Rectal smooth muscle tissue (tissue), 1 donor: ENCODE data around the gene RTF2.
"Not testable (repeated sequence)": the region's sequence is repeated elsewhere in the genome, so short reads cannot be mapped to it uniquely, and the experiment has no call there.

Experiments
- H3K27ac ChIP-seq: one replicate; pipeline ENCODE4 v1.7.0; 2013; ENCODE audit warnings: low read depth, low read length, inconsistent platforms
- H3K27me3 ChIP-seq: one replicate; pipeline ENCODE4 v1.7.0; 2013; ENCODE audit warnings: low read length; ENCODE audit not compliant: control insufficient read depth, insufficient read depth
- H3K36me3 ChIP-seq: one replicate; pipeline ENCODE4 v1.7.0; 2013; ENCODE audit warnings: low read length; ENCODE audit not compliant: control insufficient read depth, insufficient read depth
- H3K4me1 ChIP-seq: one replicate; pipeline ENCODE4 v1.7.0; 2013; ENCODE audit warnings: low read length; ENCODE audit not compliant: control insufficient read depth, insufficient read depth
- H3K4me3 ChIP-seq: one replicate; pipeline ENCODE4 v1.7.0; 2013; ENCODE audit warnings: low read length
- H3K9ac ChIP-seq: one replicate; pipeline ENCODE4 v1.7.0; 2013; ENCODE audit warnings: low read length

Gene RTF2

GRCh38 chr20:56532946-56533345 is 64.5 kb downstream of the RTF2 start, which contains the start of gene FAM209B:
Gene FAM209B (plus strand): TSS chr20:56533246. CDS start chr20:56533342, 96 bp downstream.
- not testable (repeated sequence) for H3K27me3 ChIP-seq, H3K4me3 ChIP-seq, H3K9ac ChIP-seq, H3K27ac ChIP-seq, H3K4me1 ChIP-seq, H3K36me3 ChIP-seq

DNA sequence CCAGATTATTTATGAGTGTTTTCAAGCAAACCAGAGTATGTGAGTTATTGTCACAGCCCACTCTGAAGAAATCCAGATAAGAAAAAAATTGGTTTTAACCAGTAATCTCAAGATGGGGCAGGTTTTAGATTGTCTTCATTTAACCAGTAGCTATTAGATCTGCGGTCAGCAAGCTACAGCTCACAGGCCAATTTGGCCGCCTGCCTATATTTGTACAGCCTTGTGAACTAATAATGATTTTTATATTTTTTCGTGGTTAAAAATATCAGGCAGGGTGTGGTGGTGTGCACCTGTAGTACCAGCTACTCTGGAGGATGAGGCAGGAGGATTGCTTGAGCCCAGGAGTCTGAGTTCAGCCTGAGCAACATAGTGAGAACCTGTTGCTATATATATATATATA is 69.6 kb downstream of the RTF2 start:
- no peaks in the 10 kb centered on the region for H3K36me3 ChIP-seq
- no peak overlapping the region for H3K4me3 ChIP-seq
- H3K27ac ChIP-seq: no peak overlapping the region
- no peaks in the 10 kb centered on the region for H3K4me1 ChIP-seq
- H3K27me3 ChIP-seq: no peaks in the 10 kb centered on the region
- no peak overlapping the region for H3K9ac ChIP-seq

DNA sequence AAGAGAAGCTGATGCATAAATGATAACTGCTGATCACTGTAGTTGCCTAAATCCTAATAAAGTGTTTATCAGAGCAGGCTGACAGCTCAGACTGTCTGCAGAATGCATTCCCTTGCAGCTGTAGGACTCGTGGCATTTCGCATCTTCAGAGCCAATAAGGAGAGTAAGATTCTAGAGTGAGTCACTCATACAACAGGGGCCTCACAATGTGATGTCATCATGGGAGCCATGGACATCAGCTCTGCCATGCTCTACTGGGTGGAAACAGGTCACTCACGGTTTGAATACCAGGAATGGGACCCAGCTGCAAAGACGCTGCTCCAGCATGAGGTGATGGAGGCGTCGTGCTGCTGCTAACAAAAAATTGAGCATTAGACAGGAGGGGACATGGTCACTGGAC is 72.0 kb downstream of the RTF2 start:
- H3K36me3 ChIP-seq: no peaks in the 10 kb centered on the region
- H3K4me3 ChIP-seq: no peak overlapping the region
- H3K27me3 ChIP-seq: no peaks in the 10 kb centered on the region
- H3K4me1 ChIP-seq: no peaks in the 10 kb centered on the region
- no peak overlapping the region for H3K9ac ChIP-seq
- no peak overlapping the region for H3K27ac ChIP-seq

DNA sequence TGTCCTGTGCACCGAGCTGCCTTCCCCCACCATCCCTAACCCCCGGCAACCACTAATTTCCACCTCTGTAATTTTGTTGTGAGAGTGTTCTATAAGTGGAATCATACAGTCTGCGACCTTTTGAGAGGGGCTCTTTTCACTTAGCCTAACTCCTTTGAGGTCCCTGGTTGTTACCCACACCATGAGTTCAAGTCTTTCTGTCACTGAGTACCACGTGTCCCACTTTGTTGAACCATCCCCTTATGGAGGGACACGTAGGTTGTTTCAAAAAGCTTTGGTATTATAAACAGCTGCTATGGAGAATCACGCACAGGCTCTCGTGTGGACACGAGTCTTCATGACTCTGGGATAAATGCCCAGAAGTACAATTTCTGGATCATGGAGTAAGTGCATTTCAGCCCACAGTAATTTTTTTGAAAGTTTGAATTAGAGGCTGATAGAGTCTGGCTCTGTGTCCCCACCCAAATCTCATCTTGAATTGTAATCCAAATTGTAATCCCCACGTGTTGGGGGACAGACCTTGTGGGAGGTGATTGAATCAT is 74.1 kb downstream of the RTF2 start:
- no peaks in the 10 kb centered on the region for H3K27me3 ChIP-seq
- no peak overlapping the region for H3K4me3 ChIP-seq
- H3K4me1 ChIP-seq: no peaks in the 10 kb centered on the region
- H3K9ac ChIP-seq: no peak overlapping the region
- no peak overlapping the region for H3K27ac ChIP-seq
- no peaks in the 10 kb centered on the region for H3K36me3 ChIP-seq

DNA sequence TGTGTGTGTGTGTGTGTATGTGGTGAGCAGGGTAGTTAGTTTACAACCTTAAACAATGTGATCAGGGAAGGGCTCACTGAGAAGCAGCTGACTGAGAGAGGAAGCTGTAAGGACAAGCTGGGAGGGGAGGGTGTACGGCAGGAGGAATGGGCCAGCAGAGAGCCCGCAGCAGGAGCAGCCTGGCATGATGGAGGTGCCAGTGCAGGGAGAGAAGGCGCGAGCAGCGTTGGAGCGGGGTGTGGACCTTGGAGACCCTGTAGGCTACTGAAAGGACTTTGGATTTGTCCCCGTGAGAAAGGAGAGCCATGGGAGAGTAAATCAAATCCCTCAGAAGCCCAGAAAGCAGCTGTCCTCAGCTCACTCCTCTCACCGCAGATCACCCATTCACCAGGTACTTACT is 83.1 kb downstream of the RTF2 start:
- H3K27me3 ChIP-seq: no peaks in the 10 kb centered on the region
- no peak overlapping the region for H3K9ac ChIP-seq
- no peak overlapping the region for H3K27ac ChIP-seq
- H3K36me3 ChIP-seq: no peaks in the 10 kb centered on the region
- H3K4me1 ChIP-seq: no peaks in the 10 kb centered on the region
- H3K4me3 ChIP-seq: no peak overlapping the region

DNA sequence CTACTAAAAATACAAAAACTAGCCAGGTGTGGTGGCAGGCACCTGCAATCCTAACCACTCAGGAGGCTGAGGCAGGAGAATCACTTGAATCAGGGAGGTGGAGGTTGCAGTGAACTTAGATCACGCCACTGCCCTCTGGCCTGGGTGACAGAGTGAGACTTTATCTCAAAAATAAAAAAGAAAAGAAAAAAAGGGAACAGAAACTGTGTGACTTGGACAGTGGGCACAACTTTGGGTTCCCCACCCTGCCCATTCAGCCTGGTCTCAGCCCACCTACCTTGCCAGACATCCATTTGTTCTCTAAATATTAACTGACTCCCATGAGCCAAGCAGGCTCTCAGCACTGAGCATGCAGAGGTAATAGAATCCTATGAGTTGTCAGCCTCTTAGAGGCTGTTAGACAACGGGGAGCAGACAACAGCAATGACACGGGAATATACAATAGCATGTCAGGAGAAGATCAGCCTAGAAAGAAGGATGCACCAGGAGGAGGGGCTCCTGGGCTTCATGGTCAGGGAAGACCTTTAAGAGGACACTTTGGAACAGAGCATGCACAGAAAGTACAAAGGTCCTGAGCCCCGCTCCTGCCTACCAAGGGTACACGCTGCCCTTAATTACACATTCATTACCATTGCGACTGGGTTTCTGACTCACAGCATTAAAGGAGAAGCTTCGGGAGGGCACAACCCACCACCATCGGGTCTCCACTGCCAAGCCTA is 84.6 kb downstream of the RTF2 start:
- H3K4me3 ChIP-seq: no peak overlapping the region
- H3K27me3 ChIP-seq: no peaks in the 10 kb centered on the region
- H3K27ac ChIP-seq: no peak overlapping the region
- no peaks in the 10 kb centered on the region for H3K36me3 ChIP-seq
- no peak overlapping the region for H3K9ac ChIP-seq
- H3K4me1 ChIP-seq: no peaks in the 10 kb centered on the region

- H3K4me1 ChIP-seq: no peaks in the 10 kb centered on the region
- no peaks in the 10 kb centered on the region for H3K27me3 ChIP-seq
- no peak overlapping the region for H3K9ac ChIP-seq
- H3K27ac ChIP-seq: no peak overlapping the region
- no peaks in the 10 kb centered on the region for H3K36me3 ChIP-seq
- no peak overlapping the region for H3K4me3 ChIP-seq
These were observed 86.4 kb downstream of the RTF2 start for GRCh38 chr20:56554869-56555268.

DNA sequence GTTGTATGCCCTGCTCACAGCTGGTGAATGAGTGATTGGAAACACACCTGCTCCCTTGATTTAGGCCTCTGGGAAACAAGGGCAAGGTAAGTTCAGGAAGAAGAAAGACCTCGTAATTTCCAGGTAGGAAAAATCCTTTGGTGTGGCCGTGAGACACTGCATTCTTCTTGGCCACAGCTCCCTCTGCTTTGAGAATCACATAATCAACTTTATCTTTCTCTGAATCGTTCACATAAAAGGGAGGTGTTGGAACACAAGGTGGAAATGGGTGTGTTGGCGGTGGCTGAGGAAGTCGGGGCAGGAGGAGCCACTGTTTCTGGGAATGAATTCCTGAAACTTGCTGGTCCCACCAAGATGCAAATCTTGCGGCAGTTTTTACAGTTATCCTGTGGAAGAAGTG is 90.5 kb downstream of the RTF2 start:
- no peak overlapping the region for H3K27ac ChIP-seq
- H3K27me3 ChIP-seq: no peaks in the 10 kb centered on the region
- no peak overlapping the region for H3K4me3 ChIP-seq
- H3K9ac ChIP-seq: no peak overlapping the region
- H3K36me3 ChIP-seq: no peaks in the 10 kb centered on the region
- H3K4me1 ChIP-seq: no peaks in the 10 kb centered on the region

DNA sequence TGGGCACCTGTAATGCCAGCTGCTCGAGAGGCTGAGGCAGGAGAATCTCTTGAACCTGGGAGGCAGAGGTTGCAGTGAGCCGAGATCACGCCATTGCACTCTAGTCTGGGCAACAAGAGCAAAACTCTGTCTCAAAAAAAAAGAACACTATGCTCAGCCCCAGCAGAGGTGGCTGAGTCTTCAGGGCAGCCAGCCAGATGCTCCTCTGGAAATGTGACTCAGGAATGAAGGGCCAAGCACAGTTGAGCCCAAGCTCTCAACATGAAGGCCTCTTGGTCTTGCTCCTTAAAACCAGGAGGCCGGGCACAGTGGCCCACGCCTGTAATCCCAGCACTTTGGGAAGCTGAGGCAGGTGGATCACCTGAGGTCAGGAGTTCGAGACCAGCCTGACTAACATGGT is 96.1 kb downstream of the RTF2 start:
- H3K27me3 ChIP-seq, H3K4me1 ChIP-seq, H3K36me3 ChIP-seq, H3K9ac ChIP-seq, H3K4me3 ChIP-seq, H3K27ac ChIP-seq: not testable (repeated sequence)

DNA sequence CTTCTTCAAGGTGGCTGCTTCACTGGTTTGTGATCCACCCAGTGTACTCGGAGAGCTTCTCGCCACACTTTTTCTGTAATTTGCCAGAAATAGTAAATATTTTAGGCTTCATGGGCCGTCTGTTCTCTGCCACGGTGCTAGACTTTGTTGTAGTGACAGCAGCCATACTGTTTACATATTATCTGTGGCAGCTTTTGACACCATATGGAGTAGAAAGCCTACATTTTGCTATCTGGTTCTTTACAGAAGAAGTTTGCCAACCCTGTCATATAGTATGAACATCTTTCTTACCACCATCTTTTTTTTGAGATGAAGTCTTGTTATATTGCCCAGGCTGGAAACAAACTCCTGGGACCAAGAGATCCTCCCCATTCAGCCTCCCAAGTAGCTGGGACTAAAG is 97.1 kb downstream of the RTF2 start:
- Histone ChIP-seq H3K9ac (no peak overlapping the region), H3K4me1 (no peaks in the 10 kb centered on the region), H3K27ac (no peak overlapping the region), H3K36me3 (no peaks in the 10 kb centered on the region), H3K27me3 (no peaks in the 10 kb centered on the region), H3K4me3 (no peak overlapping the region)

- Histone ChIP-seq H3K27ac (no peak overlapping the region), H3K4me3 (no peak overlapping the region), H3K36me3 (no peaks in the 10 kb centered on the region), H3K9ac (no peak overlapping the region), H3K27me3 (no peaks in the 10 kb centered on the region), H3K4me1 (no peaks in the 10 kb centered on the region)
These were observed 98.2 kb downstream of the RTF2 start for GRCh38 chr20:56566621-56567020.
